ENCODE measurements around the gene TMEM181. TPM values are rescaled to one million over a fixed set of nuclear protein-coding genes. Genes with fewer than 3 reads are reported as not detected.

Gene TMEM181
- total and polyA plus RNA-seq, 2 donors (not counting 1 experiment from before 2014, with no cell fraction given), result 2.8 to 9.3 TPM

- peaks cover 8% of the 10 kb centered on the region for H3K79me2 ChIP-seq (ENCODE audit: control insufficient read depth, insufficient read depth, low read length)
- H3K4me2 ChIP-seq (replicated peaks; ENCODE audit: low read depth, low read length, poor library complexity, severe bottlenecking), result peak overlapping the region; percentile 67
- no peaks in the 10 kb centered on the region for H3K27me3 Mint-ChIP-seq
- H3K4me3 Mint-ChIP-seq, result no peak overlapping the region
- H2AFZ ChIP-seq (ENCODE audit: insufficient read depth, low read depth, low read length, poor library complexity, severe bottlenecking), result no peak overlapping the region
- no peaks in the 10 kb centered on the region for H3K9me3 Mint-ChIP-seq (ENCODE audit: insufficient read depth)
- no peaks in the 10 kb centered on the region for H4K20me1 ChIP-seq (ENCODE audit: control insufficient read depth, insufficient read depth, low read length, poor library complexity, severe bottlenecking)
- no peak overlapping the region for H3K4me3 ChIP-seq (ENCODE audit: control extremely low read depth in 1 of 5, extremely low read depth in 1 of 5, insufficient read depth in 1 of 5, low read depth in 2 of 5, low read length in 4 of 5)
- peaks cover 38% of the 10 kb centered on the region for H3K4me1 Mint-ChIP-seq
- H3K27me3 ChIP-seq (replicated peaks in 1 of 4; ENCODE audit: control extremely low read depth in 1 of 4, control insufficient read depth in 3 of 4, insufficient read depth in 4 of 4, low read length in 3 of 4), result no peaks in the 10 kb centered on the region
- H3K9ac ChIP-seq (ENCODE audit: low read length), result no peak overlapping the region
- no peak for ATAC-seq (ENCODE audit: low read depth)
- no peaks in the 10 kb centered on the region for H3K9me3 ChIP-seq (ENCODE audit: control extremely low read depth in 1 of 3, control insufficient read depth in 2 of 3, insufficient read depth in 1 of 3, low read length in 2 of 3)
- ChIA-PET CTCF (interaction anchor here (3.5 to 3.9 kb wide), 2 partner anchors 12 to 42 kb away, joined by 17 to 36 read pairs; no protein-coding TSS in a partner anchor), POLR2A (no interaction called here)
- WGBS (ENCODE audit: insufficient coverage), result 70% methylated on average over 1 of the region's 5 CpGs
- peaks cover 15 to 27% of the 10 kb centered on the region in 2 donors for H3K4me1 ChIP-seq (ENCODE audit: control insufficient read depth in 2 of 2, insufficient read depth in 2 of 2, low read length in 2 of 2)
- H3K36me3 ChIP-seq (replicated peaks in 1 of 2; ENCODE audit: control extremely low read depth in 1 of 2, control insufficient read depth in 1 of 2, extremely low read depth in 1 of 2, insufficient read depth in 2 of 2, low read length in 1 of 2), result no peaks in the 10 kb centered on the region
- H3K27ac ChIP-seq (ENCODE audit: low read length in 2 of 2), result no peak overlapping the region
- peak overlapping the region; percentile 98 for H3K27ac Mint-ChIP-seq
- intact Hi-C loops (cut with micrococcal nuclease), result loop anchor here (5.0 to 10.0 kb wide), 3 partner anchors 39 to 824 kb away; partner anchors contain the start of gene SNX9
- no peak for TF ChIP-seq EZH2 (IDR thresholded peaks at IDR 0.05; ENCODE audit: borderline replicate concordance, insufficient read depth, low read depth, low read length, poor library complexity, severe bottlenecking)
- TF ChIP-seq CTCF (IDR thresholded peaks at IDR 0.05), result no peak
- DNase-seq, result no peak
Observed at GRCh38 chr6:158648682-158649131, 88.8 kb downstream of the TMEM181 start.
